Mesothelial cell of epicardium (in vitro differentiated cells): ENCODE measurements around the gene CUX1. TPM values are rescaled to one million over a fixed set of nuclear protein-coding genes. Genes with fewer than 3 reads are reported as not detected.

Experiments
- DNase-seq, 2 experiments: peaks; one replicate each; pipeline ENCODE4 v3.0.0; 2021; ENCODE audit warnings: low spot score in 2 of 2; ENCODE audit not compliant: unreplicated experiment in 2 of 2
- H3K27ac Mint-ChIP-seq: 2 replicates; pipeline ENCODE4 v1.8.0; 2021; ENCODE audit warnings: mixed read lengths
- H3K27me3 Mint-ChIP-seq: 2 replicates; pipeline ENCODE4 v1.8.0; 2021; ENCODE audit warnings: low read depth, mixed read lengths
- H3K36me3 Mint-ChIP-seq: 2 replicates; pipeline ENCODE4 v1.8.0; 2021; ENCODE audit warnings: mixed read lengths
- H3K4me1 Mint-ChIP-seq: 2 replicates; pipeline ENCODE4 v1.8.0; 2021; ENCODE audit warnings: mixed read lengths
- H3K4me3 Mint-ChIP-seq: 2 replicates; pipeline ENCODE4 v1.8.0; 2021; ENCODE audit warnings: mild to moderate bottlenecking, moderate library complexity, mixed read lengths
- H3K9me3 Mint-ChIP-seq: 2 replicates; pipeline ENCODE4 v1.8.0; 2021; ENCODE audit warnings: mixed read lengths
- total RNA-seq: library from RNA; stranded (reverse); gene quantifications from 3 replicates; pipeline ENCODE4 v1.2.1, GENCODE V29; 2021
- TF ChIP-seq, protein P1 (sequence below): fragments of 200-600 bp; sonication (generic); IDR thresholded peaks from one replicate; pipeline ENCODE4 v1.5.0; 2021; ENCODE audit warnings: antibody characterized with exemption; ENCODE audit not compliant: unreplicated experiment

The CUX1 gene
- total RNA-seq, 1 donor from 2014 or later, result 158 TPM

DNA sequence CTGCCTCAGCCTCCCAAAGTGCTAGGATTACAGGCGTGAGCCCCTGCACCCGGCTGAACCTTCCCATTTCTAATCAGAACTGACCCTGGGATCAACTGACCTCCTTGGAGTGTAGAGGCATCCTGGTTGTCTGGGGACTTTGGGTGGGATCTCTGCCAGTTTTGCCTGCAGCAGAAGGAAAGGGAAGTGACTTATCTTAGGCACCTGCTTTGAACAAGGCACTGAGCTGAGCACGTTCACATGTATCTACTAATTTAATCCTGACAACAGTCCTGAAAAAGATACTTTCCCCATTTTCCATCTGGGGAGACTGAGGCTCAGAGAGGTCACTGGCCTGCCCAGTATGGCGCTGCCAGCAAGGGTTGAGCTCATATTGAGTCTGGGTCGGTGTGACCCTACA lies 153.4 kb downstream of the CUX1 start:
- peaks cover 11% of the 10 kb centered on the region for H3K36me3 Mint-ChIP-seq
- H3K9me3 Mint-ChIP-seq, result peaks cover 4% of the 10 kb centered on the region
- no peaks in the 10 kb centered on the region for H3K27me3 Mint-ChIP-seq
- no peak overlapping the region for H3K27ac Mint-ChIP-seq
- H3K4me1 Mint-ChIP-seq, result peaks cover 5% of the 10 kb centered on the region
- no peak overlapping the region for H3K4me3 Mint-ChIP-seq
- DNase-seq, result no peak
- TF ChIP-seq, protein P1, sequence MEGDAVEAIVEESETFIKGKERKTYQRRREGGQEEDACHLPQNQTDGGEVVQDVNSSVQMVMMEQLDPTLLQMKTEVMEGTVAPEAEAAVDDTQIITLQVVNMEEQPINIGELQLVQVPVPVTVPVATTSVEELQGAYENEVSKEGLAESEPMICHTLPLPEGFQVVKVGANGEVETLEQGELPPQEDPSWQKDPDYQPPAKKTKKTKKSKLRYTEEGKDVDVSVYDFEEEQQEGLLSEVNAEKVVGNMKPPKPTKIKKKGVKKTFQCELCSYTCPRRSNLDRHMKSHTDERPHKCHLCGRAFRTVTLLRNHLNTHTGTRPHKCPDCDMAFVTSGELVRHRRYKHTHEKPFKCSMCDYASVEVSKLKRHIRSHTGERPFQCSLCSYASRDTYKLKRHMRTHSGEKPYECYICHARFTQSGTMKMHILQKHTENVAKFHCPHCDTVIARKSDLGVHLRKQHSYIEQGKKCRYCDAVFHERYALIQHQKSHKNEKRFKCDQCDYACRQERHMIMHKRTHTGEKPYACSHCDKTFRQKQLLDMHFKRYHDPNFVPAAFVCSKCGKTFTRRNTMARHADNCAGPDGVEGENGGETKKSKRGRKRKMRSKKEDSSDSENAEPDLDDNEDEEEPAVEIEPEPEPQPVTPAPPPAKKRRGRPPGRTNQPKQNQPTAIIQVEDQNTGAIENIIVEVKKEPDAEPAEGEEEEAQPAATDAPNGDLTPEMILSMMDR, result no peak

GRCh38 chr7:101971457-101971856 lies 154.0 kb downstream of the CUX1 start:
- no peak overlapping the region for H3K4me3 Mint-ChIP-seq
- no peaks in the 10 kb centered on the region for H3K27me3 Mint-ChIP-seq
- DNase-seq, result no peak
- TF ChIP-seq, protein P1, result no peak
- H3K4me1 Mint-ChIP-seq, result peaks cover 7% of the 10 kb centered on the region
- peaks cover 8% of the 10 kb centered on the region for H3K36me3 Mint-ChIP-seq
- H3K27ac Mint-ChIP-seq, result no peak overlapping the region
- H3K9me3 Mint-ChIP-seq, result peaks cover 4% of the 10 kb centered on the region

GRCh38 chr7:101972627-101973026 lies 155.2 kb downstream of the CUX1 start:
- peaks cover 9% of the 10 kb centered on the region for H3K36me3 Mint-ChIP-seq
- TF ChIP-seq, protein P1, result no peak
- H3K27me3 Mint-ChIP-seq, result no peaks in the 10 kb centered on the region
- no peak overlapping the region for H3K4me3 Mint-ChIP-seq
- peaks cover 4% of the 10 kb centered on the region for H3K9me3 Mint-ChIP-seq
- no peak for DNase-seq
- H3K4me1 Mint-ChIP-seq, result peaks cover 7% of the 10 kb centered on the region
- H3K27ac Mint-ChIP-seq, result no peak overlapping the region

GRCh38 chr7:101973130-101973529 lies 155.7 kb downstream of the CUX1 start:
- Mint-ChIP-seq H3K4me3 (no peak overlapping the region), H3K27me3 (no peaks in the 10 kb centered on the region), H3K36me3 (peaks cover 9% of the 10 kb centered on the region), H3K9me3 (peaks cover 4% of the 10 kb centered on the region), H3K27ac (no peak overlapping the region), H3K4me1 (peaks cover 7% of the 10 kb centered on the region)
- TF ChIP-seq, protein P1, result no peak
- DNase-seq, result no peak

DNA sequence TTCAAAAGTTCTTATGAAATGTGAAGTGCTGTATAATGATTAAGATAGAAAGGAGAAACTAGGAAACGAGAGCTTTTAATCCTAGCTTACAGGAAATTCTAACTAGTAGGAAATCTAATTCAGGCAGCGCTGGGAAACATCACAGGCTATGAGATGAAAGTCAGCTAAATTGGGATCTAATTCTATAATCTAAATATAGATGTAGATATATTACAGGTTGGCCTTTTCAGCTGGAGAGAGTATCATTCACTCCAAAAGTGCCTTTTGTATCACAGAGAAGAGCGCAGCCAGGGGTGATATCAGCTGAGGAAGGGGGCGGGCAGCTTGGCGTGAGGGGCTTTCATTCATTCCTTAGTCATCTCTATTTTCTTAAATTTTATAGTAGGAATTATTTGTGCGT lies 157.0 kb downstream of the CUX1 start:
- Mint-ChIP-seq H3K4me3 (no peak overlapping the region), H3K9me3 (peaks cover 4% of the 10 kb centered on the region), H3K36me3 (peaks cover 9% of the 10 kb centered on the region), H3K27ac (no peak overlapping the region), H3K27me3 (no peaks in the 10 kb centered on the region), H3K4me1 (peaks cover 11% of the 10 kb centered on the region)
- TF ChIP-seq, protein P1, result no peak
- DNase-seq, result no peak

DNA sequence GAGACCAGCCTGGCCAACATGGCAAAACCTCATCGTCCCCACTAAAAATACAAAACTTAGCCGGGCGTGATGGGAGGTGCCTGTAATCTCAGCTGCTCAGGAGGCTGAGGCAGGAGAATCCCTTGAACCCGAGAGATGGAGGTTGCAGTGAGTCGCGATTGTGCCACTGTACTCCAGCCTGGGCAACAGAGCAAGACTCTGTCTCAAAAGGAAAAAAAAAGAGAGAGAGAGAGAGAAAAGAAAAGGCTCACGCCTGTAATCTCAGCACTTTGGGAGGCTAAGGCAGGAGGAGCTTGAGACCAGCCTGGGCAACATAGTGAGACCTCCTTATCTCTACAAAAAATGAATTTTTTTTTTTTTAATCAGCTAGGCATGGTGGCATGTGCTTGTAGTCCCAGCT lies 157.6 kb downstream of the CUX1 start:
- no peaks in the 10 kb centered on the region for H3K27me3 Mint-ChIP-seq
- peaks cover 11% of the 10 kb centered on the region for H3K4me1 Mint-ChIP-seq
- H3K27ac Mint-ChIP-seq, result no peak overlapping the region
- H3K9me3 Mint-ChIP-seq, result peaks cover 4% of the 10 kb centered on the region
- DNase-seq, result no peak
- no peak overlapping the region for H3K4me3 Mint-ChIP-seq
- TF ChIP-seq, protein P1, result no peak
- peaks cover 9% of the 10 kb centered on the region for H3K36me3 Mint-ChIP-seq
